GM21390 (cell line): ENCODE data around the gene KRT3.

ENCODE experiments used
- ATAC-seq: cut with Tn5 transposase; IDR thresholded peaks from one replicate; pipeline ENCODE4 v1.9.1; 2021; ENCODE audit not compliant: unreplicated experiment

The KRT3 gene

DNA sequence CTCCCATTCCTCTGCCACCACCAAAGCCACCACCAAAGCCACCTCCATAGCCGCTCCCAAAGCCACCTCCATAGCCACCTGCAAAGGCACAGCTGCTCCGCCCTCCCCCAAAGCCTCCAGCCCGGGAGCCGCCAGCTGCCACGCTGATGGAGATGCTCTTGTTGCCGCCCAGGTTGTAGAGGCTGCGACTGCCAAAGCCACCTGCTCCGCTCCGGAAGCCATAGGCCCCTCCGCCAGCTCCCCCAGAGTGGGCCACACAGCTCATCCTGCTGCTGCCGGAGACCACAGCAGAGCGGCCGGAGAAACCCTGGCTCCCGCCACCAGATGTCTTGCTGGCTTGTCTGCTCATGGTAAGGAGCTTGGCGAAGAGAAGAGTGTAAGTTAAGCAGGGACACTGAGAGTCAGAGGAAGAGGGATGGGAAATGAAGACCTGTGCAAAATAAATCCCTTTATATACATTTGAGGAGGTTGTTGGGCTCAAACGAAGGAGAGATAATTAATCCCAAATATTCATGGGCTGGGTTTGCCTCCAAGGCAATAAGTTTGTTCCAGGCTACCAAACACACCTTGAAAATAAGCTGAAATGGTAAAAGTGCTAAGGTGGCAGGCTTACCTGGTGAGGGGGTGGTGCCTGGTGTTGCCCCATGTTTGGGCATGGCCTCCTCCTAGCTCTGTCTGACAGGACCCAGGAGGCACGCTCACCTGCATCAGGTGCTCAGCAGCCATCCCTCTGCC is at the start of gene KRT3:
TSS of gene KRT3 (minus strand) at position 424 of the 735 bp plus-strand sequence. CDS start at position 349, 75 bp downstream.
- ATAC-seq = no peak

DNA sequence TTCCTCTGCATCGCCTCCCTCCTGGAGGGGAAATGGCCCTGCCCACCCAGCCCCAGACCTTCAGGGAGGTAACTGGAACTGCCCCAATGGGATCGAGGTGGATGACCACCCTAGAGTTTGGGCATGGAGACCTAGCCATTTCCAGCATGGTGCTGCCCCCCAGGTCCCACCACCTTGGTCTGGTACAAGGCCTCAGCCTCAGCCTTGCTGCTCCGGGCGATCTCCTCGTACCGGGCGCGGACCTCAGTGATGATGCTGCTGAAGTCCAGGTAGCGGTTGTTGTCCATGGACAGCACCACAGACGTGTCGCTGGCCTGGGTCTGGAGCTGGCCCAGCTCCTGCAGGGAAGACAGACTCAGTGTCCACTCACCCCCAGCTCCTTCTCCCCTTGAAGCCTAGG is 48.5 kb upstream of the KRT3 start:
- ATAC-seq = no peak

DNA sequence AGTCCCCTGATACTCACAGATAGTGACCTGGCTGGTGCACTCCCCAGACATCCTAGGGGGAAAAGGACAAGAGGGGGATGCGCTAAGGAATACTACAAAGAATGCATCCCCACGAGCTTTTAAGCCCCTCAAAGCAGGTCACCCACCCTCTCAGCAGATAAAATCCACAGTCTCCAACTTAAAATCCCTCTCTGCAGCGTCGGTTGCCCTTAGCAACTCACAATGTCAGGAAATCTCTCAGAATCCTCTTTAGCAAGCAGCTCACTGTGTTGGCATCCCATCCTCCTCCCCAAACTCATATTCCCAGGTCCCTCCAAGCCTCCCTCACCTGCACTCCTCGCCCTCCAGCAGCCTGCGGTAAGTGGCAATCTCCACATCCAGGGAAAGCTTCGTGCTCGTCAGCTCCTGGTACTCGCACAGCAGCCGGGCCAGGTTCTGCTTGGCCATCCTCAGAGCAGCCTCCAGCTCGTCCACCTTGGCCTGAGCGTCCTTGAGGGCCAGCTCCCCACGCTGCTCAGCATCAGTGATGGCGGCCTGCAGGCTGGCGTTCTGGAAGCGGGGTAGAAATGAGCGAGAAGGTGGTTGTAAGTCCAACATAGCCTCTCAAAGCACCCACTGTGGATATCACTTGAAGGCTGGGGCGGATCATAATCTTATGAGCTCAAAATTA is 43.7 kb upstream of the KRT3 start:
- ATAC-seq = no peak

- ATAC-seq = no peak
Measured at GRCh38 chr12:52838609-52839435, 42.9 kb upstream of the KRT3 start.

DNA sequence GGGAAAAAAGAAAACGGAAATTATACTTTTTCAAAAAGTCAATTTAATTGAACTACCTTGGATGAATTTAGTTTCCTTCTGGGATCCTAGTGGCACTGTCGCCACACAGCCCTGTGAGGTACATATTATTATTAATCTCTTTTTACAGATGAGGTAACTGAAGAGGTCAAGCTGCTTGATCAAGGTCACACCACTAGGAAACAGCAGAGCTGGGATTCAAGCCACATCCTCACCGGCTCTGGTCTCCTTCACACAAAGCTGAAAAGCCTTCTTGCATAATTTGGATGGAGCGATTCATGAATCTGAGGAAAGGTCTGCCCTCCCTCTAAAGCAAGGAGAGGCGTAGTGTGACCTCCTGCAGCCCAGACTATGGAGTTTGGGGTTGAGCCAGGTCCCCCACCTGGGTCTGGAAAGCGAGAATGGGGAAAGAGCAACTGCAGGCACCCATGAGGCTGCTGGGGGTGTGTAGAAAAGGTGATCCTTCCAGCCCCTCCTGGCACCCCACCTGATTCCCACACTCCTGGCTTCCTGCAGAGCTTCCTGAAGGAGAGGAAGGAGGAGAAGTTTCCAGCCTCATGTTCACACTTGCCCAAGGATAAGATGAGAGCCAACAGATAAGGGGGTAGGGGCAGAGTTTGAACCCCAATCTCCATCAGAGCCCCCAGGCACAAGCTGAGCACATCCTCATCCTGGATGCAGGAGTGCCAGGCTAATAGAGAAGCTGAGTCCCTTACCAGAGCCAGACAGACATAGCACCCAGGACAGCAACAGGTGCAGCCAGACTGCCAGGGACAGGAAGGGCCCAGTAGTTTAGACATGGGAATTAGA is 42.1 kb upstream of the KRT3 start:
- no peak for ATAC-seq

GRCh38 chr12:52837413-52837741 is 41.5 kb upstream of the KRT3 start:
- ATAC-seq = no peak

- no peak for ATAC-seq
Measured at GRCh38 chr12:52836491-52837412, 40.8 kb upstream of the KRT3 start.

DNA sequence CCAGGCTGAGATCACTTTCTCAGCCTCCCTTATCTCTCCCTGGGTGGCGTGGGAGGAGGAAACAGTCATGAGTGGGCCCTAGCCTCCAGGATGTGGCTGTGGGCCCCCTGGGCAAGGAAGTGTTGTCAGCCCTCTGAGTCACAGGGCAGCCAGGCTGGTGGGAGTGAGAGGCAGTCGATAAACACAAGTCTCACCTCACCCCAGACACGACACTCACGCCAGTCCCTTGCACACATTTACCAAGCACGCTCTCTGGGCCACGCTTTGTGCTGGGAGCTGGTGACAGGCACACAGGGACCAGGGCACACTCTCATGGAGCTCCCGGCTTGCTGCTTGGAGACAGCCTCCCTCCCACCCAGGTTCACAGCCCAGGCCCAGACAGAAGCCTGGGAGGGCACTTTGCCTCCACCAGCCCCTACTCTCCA is 40.1 kb upstream of the KRT3 start:
- no peak for ATAC-seq

GRCh38 chr12:52835271-52836041 is 39.5 kb upstream of the KRT3 start:
- no peak for ATAC-seq

- no peak for ATAC-seq
Measured at GRCh38 chr12:52834727-52835001, 38.7 kb upstream of the KRT3 start.

DNA sequence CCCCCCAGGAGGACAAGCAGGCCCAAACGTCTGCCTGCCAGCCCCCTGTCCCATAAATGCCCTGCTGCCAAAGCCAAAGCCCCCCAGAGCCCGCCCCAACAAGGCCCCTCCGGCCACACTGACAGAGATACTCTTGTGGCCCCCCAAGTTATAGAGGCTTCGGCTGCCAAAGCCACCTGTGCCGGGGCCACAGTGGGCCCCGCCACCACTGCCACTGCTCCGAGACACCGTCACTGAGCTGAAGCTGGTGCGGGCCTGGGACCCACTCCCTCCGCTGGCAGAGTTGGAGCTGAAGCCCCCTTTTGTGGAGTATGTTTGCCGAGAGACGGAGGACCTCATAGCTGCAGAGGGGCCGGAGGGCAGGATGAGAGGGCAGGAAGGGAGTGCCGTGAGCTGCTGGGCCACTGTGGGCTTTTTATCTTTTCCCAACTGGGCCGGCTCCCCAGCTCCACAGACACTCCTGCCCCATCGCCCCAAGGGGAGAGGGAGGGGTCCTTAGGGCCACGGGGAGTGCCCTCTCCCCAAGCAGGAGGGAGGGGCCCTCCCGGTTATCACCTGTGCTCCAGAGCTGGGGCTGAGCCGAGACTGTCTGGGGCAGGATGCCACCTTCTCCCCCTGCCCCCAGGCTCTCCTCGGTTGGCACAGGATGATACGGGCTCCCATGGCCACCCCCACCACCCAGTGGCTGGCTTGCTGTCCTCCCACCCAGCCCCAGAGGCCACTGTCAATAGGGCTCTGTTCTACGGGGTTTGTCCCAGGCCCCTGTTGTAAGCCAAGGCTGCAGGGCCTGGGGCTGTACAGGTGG is 38.2 kb upstream of the KRT3 start, which contains the start of gene KRT79:
TSS of gene KRT79 (minus strand) at position 390 of the 805 bp plus-strand sequence. CDS start at position 339, 51 bp downstream.
- no peak for ATAC-seq

DNA sequence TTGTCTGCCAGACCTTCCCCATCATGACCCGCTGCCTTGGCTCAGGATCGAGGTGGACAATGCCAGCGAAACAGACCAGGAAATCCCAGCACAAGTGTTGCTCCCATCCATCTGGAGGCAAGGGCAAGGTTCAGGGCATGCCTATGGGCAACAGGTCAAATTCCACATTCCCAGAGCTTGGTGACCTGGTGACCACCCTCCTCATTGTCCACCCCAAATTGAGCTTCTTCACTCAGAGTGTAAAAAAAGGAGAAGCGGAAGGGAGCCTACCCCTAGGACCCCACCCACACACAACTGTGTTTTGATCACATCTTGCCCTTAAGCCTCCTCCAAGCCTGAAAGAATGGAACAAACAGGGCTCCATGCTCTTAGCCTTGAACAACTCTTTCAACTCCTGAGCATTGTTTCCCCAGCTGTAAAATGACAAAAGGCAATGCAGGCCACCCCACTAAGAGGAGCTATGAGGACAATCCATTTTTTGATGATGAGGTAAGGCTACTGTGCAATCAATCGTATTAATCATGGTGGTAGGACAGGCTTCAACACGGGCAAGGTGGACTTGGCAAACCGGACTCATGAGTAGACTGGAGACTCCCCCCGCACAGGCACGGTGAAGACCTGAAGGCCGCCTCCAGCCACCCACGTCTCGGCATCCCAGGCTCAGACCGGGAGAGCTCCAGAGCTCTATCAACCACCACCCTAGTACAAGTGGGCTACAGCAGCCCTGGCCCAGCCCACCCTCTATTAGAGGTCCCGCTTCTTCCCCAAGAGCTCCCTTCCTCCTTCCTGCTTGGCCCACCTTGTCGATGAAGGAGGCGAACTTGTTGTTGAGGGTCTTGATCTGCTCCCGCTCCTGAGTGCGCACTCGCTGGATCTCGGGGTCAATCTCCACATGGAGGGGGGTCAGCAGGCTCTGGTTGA is 37.3 kb upstream of the KRT3 start:
- no peak for ATAC-seq

DNA sequence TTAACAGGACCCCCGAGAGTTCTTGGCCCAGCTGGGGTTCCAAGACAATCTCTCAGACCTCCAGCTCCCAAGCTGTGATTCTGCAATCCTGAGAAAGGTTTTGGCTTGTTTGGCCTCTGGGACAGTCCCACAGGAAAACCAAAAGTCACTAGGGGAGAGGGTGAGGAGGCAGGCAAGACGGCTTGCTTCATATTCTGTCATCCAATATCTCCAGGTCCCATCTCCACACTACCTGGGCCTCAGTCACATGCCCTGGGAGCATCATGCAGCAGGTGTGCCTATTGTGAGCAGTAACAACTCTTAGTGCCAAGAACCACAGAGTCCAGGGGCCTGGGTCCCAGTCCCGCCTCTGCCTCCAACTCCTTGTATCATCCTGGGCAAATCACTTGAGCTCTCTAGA is 36.5 kb upstream of the KRT3 start:
- ATAC-seq = no peak

- ATAC-seq = no peak
Measured at GRCh38 chr12:52831251-52831650, 35.3 kb upstream of the KRT3 start.

DNA sequence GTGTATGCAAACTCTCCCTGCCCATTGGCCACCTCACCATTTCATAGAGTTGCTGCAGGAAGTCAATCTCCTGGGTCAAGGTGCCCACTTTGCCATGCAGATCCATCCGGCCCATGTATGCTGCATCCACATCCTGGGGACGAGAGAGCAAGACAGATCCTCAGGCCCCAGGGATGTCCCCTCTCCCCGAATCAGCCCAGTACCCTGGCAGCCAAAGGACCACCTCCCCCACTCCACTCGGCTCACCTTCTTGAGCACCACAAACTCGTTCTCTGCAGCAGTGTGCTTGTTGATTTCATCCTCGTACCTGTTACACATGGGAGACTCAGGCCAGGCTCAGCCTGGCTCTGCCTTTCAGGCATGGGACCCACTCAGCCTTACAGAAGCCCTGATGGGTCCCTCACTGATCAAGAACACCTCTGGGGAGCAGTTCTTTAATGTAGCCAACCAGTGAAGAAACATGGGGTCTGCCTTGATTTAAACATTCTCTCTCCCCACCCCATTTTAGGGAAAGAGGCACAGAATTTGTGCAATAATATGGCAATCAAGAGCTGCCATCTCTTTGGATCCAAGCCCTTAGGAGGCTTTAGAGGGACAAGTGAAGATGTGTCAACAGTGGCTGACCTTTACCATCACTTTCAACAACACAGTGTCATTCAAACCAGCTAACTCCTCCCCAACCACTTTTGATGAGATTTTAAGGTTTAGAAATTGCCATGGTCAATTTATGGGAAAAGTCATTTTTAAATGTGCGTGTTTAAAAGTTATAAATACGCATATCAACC is 34.3 kb upstream of the KRT3 start:
- ATAC-seq = no peak

DNA sequence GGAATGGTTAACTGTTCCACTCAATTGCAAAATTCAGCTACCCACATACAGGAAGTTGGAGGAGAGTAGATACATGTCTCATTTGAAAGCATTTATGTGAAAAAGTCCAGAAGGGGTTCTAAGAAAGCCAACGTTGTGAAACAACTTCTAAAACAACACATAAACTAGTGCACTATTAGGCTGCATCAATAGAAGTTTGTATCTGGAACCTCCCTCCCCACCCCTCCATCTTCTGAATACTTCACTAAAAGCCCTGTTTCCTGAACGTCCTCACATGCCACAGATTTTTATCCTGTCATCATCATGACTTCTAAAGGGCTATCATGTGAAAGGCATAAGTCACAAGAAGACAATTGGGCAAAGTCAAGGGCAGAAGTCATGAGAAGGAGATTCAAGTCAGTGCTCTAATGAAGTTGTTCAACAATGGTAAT is 32.7 kb upstream of the KRT3 start:
- ATAC-seq = no peak

- ATAC-seq = no peak
Measured at GRCh38 chr12:52828156-52828555, 32.2 kb upstream of the KRT3 start.
